HepG2 (cell line): Measurements from ENCODE around the gene SOX12. TPM values are rescaled to one million over a fixed set of nuclear protein-coding genes. Genes with fewer than 3 reads are reported as not detected.

Experiments used
- ARHGAP35 ChIP-seq: sonication (generic); formaldehyde crosslinking; IDR thresholded peaks from 2 replicates; pipeline ENCODE4 v1.9.0; 2022; ENCODE audit warnings: mild to moderate bottlenecking, inconsistent platforms, moderate library complexity, missing genetic modification reagents, borderline replicate concordance
- BORCS8-MEF2B ChIP-seq: sonication (generic); formaldehyde crosslinking; IDR thresholded peaks from 2 replicates; pipeline ENCODE4 v1.8.0; 2022; ENCODE audit warnings: mild to moderate bottlenecking, missing genetic modification reagents
- DMTF1 ChIP-seq: sonication (generic); formaldehyde crosslinking; IDR thresholded peaks from 2 replicates; pipeline ENCODE4 v1.4.0; 2020; ENCODE audit warnings: mild to moderate bottlenecking, missing genetic modification reagents
- SIX4 ChIP-seq: sonication (generic); formaldehyde crosslinking; IDR thresholded peaks from 2 replicates; pipeline ENCODE4 v1.4.0; 2020; ENCODE audit warnings: missing genetic modification reagents
- ZBED4 ChIP-seq: sonication (generic); formaldehyde crosslinking; IDR thresholded peaks from 2 replicates; pipeline ENCODE4 v1.4.0; 2020; ENCODE audit warnings: missing genetic modification reagents, borderline replicate concordance
- ZNF44 ChIP-seq: sonication (generic); formaldehyde crosslinking; IDR thresholded peaks from 2 replicates; pipeline ENCODE4 v1.5.1; 2020; ENCODE audit warnings: mild to moderate bottlenecking, missing genetic modification reagents
- ZNF512 ChIP-seq: sonication (generic); formaldehyde crosslinking; IDR thresholded peaks from 2 replicates; pipeline ENCODE4 v1.4.0; 2020; ENCODE audit warnings: mild to moderate bottlenecking, missing genetic modification reagents
- ZNF597 ChIP-seq: sonication (generic); formaldehyde crosslinking; IDR thresholded peaks from 2 replicates; pipeline ENCODE4 v1.5.0; 2020; ENCODE audit warnings: missing genetic modification reagents
- polyA plus RNA-seq, 8 experiments: library from polyadenylated mRNA; depleted of rRNA in 3 of 8; stranded (reverse) in 7 of 8; unstranded in 1 of 8; fragments of >200 nt; fragmentation: Illumina TruSeq in 4 of 8; extraction: Trizol in 4 of 8; gene quantifications; 2 replicates each; pipeline versions ENCODE4 v1.2.1 to v1.2.3, GENCODE V29; 2011 to 2016; ENCODE audit warnings: low read depth in 4 of 8, missing spikeins in 1 of 8, mixed read lengths in 1 of 8; ENCODE audit not compliant: insufficient read depth in 1 of 8
- total RNA-seq, 5 experiments: library from RNA; depleted of rRNA; stranded (reverse); fragments of >200 nt; fragmentation: Illumina TruSeq; extraction: Trizol; gene quantifications; 2 replicates each; pipeline ENCODE4 v1.2.3, GENCODE V29; 2016; ENCODE audit warnings: low read depth in 1 of 5
- TF ChIP-seq, protein P1 (sequence below): sonication (generic); formaldehyde crosslinking; IDR thresholded peaks from 2 replicates; pipeline ENCODE4 v1.8.0; 2022; ENCODE audit warnings: mild to moderate bottlenecking, missing genetic modification reagents

The SOX12 gene
- total and polyA plus RNA-seq, 2 of the 13 experiments (the other 11 are each of a cell fraction or from before 2014, with no cell fraction given): 10.0 to 18.7 TPM

DNA sequence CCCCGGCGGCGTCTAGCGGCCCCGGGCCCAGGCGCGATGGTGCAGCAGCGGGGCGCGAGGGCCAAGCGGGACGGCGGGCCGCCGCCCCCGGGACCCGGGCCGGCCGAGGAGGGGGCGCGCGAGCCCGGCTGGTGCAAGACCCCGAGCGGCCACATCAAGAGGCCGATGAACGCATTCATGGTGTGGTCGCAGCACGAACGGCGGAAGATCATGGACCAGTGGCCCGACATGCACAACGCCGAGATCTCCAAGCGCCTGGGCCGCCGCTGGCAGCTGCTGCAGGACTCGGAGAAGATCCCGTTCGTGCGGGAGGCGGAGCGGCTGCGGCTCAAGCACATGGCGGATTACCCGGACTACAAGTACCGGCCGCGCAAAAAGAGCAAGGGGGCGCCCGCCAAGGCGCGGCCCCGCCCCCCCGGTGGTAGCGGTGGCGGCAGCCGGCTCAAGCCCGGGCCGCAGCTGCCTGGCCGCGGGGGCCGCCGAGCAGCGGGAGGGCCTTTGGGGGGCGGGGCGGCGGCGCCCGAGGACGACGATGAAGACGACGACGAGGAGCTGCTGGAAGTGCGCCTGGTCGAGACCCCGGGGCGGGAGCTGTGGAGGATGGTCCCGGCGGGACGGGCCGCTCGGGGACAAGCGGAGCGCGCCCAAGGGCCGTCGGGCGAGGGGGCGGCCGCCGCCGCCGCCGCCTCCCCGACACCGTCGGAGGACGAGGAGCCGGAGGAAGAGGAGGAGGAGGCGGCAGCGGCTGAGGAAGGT, 715 bp downstream of the SOX12 start (continued):
- TF ChIP-seq ZNF512: no peak
- TF ChIP-seq BORCS8-MEF2B (CRISPR knock-in tag): no peak; the same call in 1 of the 2 replicates
- no peak for TF ChIP-seq DMTF1
- TF ChIP-seq ZNF597 (CRISPR knock-in tag): no peak
- TF ChIP-seq SIX4 (CRISPR knock-in tag): no peak
- TF ChIP-seq ZNF44 (CRISPR knock-in tag): no peak
- no peak for TF ChIP-seq ZBED4 (CRISPR knock-in tag)
- TF ChIP-seq ARHGAP35 (CRISPR knock-in tag): no peak
- TF ChIP-seq, protein P1, sequence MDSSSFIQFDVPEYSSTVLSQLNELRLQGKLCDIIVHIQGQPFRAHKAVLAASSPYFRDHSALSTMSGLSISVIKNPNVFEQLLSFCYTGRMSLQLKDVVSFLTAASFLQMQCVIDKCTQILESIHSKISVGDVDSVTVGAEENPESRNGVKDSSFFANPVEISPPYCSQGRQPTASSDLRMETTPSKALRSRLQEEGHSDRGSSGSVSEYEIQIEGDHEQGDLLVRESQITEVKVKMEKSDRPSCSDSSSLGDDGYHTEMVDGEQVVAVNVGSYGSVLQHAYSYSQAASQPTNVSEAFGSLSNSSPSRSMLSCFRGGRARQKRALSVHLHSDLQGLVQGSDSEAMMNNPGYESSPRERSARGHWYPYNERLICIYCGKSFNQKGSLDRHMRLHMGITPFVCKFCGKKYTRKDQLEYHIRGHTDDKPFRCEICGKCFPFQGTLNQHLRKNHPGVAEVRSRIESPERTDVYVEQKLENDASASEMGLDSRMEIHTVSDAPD (CRISPR knock-in tag): no peak
